H1 (cell line): ENCODE measurements around the gene RRBP1. TPM values are rescaled to one million over a fixed set of nuclear protein-coding genes. Genes with fewer than 3 reads are reported as not detected.
A peak's percentile ranks its signal among the peaks of the same experiment; 100 is the strongest.

Source experiments
- CTCF ChIA-PET: fragments of 300-600 bp; sonication (Branson Sonifier 250); formaldehyde crosslinking; loops from one replicate; lab custom pipeline; 2021; ENCODE audit not compliant: partially characterized antibody; lab: Charles Lee
- POLR2A ChIA-PET: fragments of 300-600 bp; sonication (Branson Sonifier 250); formaldehyde crosslinking; loops from one replicate; lab custom pipeline; 2021; ENCODE audit warnings: inconsistent platforms; ENCODE audit not compliant: partially characterized antibody; lab: Charles Lee
- DNase-seq, 2 experiments: peaks; one replicate each; pipeline versions ENCODE4 v3.0.0 to v3.0.0-alpha.2; 2010 to 2022; ENCODE audit warnings: low spot score in 2 of 2, low read depth in 1 of 2, mixed read lengths in 1 of 2
- FAIRE-seq: peaks from 2 replicates; lab custom pipeline; 2011; peaks lifted over from hg19 to GRCh38; lab: Jason Lieb, UNC
- H2AFZ ChIP-seq: 2 replicates; pipeline ENCODE4 v1.8.1; 2012; ENCODE audit warnings: low read length, inconsistent platforms
- H2AK5ac ChIP-seq: 2 replicates; pipeline ENCODE4 v1.6.1; 2013; ENCODE audit warnings: low read depth, low read length
- H2BK120ac ChIP-seq: replicated peaks from 2 replicates; pipeline ENCODE3; 2013; ENCODE audit warnings: low read depth, low read length, inconsistent platforms
- H2BK12ac ChIP-seq: 2 replicates; pipeline ENCODE4 v1.6.1; 2013; ENCODE audit warnings: low read depth, low read length
- H2BK15ac ChIP-seq: 2 replicates; pipeline ENCODE4 v1.6.1; 2013; ENCODE audit warnings: low read length
- H2BK20ac ChIP-seq: 2 replicates; pipeline ENCODE4 v1.6.1; 2013; ENCODE audit warnings: low read length
- H2BK5ac ChIP-seq: 2 replicates; pipeline ENCODE4 v1.6.1; 2013; ENCODE audit warnings: low read depth, low read length
- H3K14ac ChIP-seq: 2 replicates; pipeline ENCODE4 v1.6.1; 2013; ENCODE audit warnings: inconsistent platforms; ENCODE audit not compliant: insufficient read length
- H3K18ac ChIP-seq: 2 replicates; pipeline ENCODE4 v1.6.1; 2013; ENCODE audit warnings: low read length; ENCODE audit errors: extremely low read depth
- H3K23ac ChIP-seq: 2 replicates; pipeline ENCODE4 v1.6.1; 2013; ENCODE audit warnings: inconsistent platforms; ENCODE audit not compliant: insufficient read length
- H3K23me2 ChIP-seq: 2 replicates; pipeline ENCODE4 v1.6.1; 2013; ENCODE audit warnings: low read depth, low read length
- H3K27ac ChIP-seq: 2 replicates; pipeline ENCODE4 v1.6.1; 2011; ENCODE audit warnings: low read depth, low read length, inconsistent platforms
- H3K27me3 ChIP-seq, 4 experiments: replicated peaks in 1 of 4; 1 replicate in 1 of 4; 2 replicates in 3 of 4; pipeline versions ENCODE4 v1.6.1 to v1.8.1; 2011 to 2013; ENCODE audit warnings: low read length in 3 of 4, mild to moderate bottlenecking in 3 of 4, inconsistent platforms in 2 of 4, mixed read lengths in 2 of 4, moderate library complexity in 1 of 4; ENCODE audit not compliant: control insufficient read depth in 3 of 4, insufficient read depth in 3 of 4; ENCODE audit errors: extremely low read depth in 1 of 4
- H3K36me3 ChIP-seq, 4 experiments: 2 replicates each; pipeline versions ENCODE4 v1.6.1 to v1.8.1; 2011 to 2013; ENCODE audit warnings: mild to moderate bottlenecking in 4 of 4, low read length in 3 of 4, moderate library complexity in 2 of 4, control low read depth in 1 of 4, inconsistent platforms in 1 of 4; ENCODE audit not compliant: insufficient read depth in 4 of 4, control insufficient read depth in 2 of 4
- H3K4ac ChIP-seq: replicated peaks from 2 replicates; pipeline ENCODE3; 2013; ENCODE audit warnings: low read length, low read depth, mixed read lengths, inconsistent platforms; ENCODE audit not compliant: insufficient read length
- H3K4me1 ChIP-seq, 4 experiments: replicated peaks in 1 of 4; 1 replicate in 1 of 4; 2 replicates in 3 of 4; pipeline versions ENCODE4 v1.6.1 to v1.8.1; 2011 to 2013; ENCODE audit warnings: low read length in 3 of 4, inconsistent platforms in 2 of 4, mixed read lengths in 1 of 4; ENCODE audit not compliant: insufficient read depth in 4 of 4, control insufficient read depth in 3 of 4
- H3K4me2 ChIP-seq, 2 experiments: 2 replicates each; pipeline versions ENCODE4 v1.6.1 to v1.8.1; 2011 to 2013; ENCODE audit warnings: low read depth in 2 of 2, low read length in 2 of 2, control low read depth in 1 of 2, inconsistent platforms in 1 of 2, mild to moderate bottlenecking in 1 of 2; ENCODE audit not compliant: insufficient read depth in 1 of 2
- H3K4me3 ChIP-seq, 4 experiments: fragments of 200-600, 300-600 bp in 1 of 4; sonication (generic), shearing (Covaris generic), sonication (Bioruptor Twin) in 1 of 4; 2 replicates each; pipeline versions ENCODE4 v1.5.1 to v1.8.1; 2011 to 2016; ENCODE audit warnings: low read length in 4 of 4, low read depth in 3 of 4, control low read depth in 2 of 4, inconsistent platforms in 2 of 4, mild to moderate bottlenecking in 2 of 4, mixed read lengths in 1 of 4, moderate library complexity in 1 of 4; ENCODE audit not compliant: insufficient read depth in 2 of 4; ENCODE audit errors: extremely low read depth in 1 of 4
- H3K56ac ChIP-seq: replicated peaks from 2 replicates; pipeline ENCODE3; 2013; ENCODE audit warnings: low read depth, mild to moderate bottlenecking, mixed read lengths, low read length, inconsistent platforms; ENCODE audit not compliant: insufficient read length
- H3K79me1 ChIP-seq: 2 replicates; pipeline ENCODE4 v1.6.1; 2013; ENCODE audit warnings: low read depth, low read length, control low read depth
- H3K79me2 ChIP-seq, 2 experiments: 2 replicates each; pipeline versions ENCODE4 v1.6.1 to v1.8.1; 2012 to 2013; ENCODE audit warnings: low read length in 2 of 2, mild to moderate bottlenecking in 2 of 2, inconsistent platforms in 1 of 2; ENCODE audit not compliant: insufficient read depth in 2 of 2, control insufficient read depth in 1 of 2
- H3K9ac ChIP-seq, 4 experiments: replicated peaks in 1 of 4; 1 replicate in 1 of 4; 2 replicates in 3 of 4; pipeline versions ENCODE4 v1.6.1 to v1.8.1; 2011 to 2013; ENCODE audit warnings: low read depth in 3 of 4, low read length in 3 of 4, control low read depth in 2 of 4, mild to moderate bottlenecking in 2 of 4, moderate library complexity in 2 of 4, inconsistent platforms in 1 of 4; ENCODE audit errors: extremely low read depth in 1 of 4
- H3K9me3 ChIP-seq, 2 experiments: 2 replicates each; pipeline versions ENCODE4 v1.6.1 to v1.8.1; 2012 to 2013; ENCODE audit warnings: mild to moderate bottlenecking in 2 of 2, moderate library complexity in 2 of 2, control low read depth in 1 of 2, inconsistent platforms in 1 of 2, low read depth in 1 of 2, low read length in 1 of 2, mixed read lengths in 1 of 2; ENCODE audit not compliant: insufficient read depth in 2 of 2
- H4K20me1 ChIP-seq, 2 experiments: replicated peaks in 1 of 2; 2 replicates each; pipeline versions ENCODE3 to v1.8.1; 2011 to 2013; ENCODE audit warnings: inconsistent platforms in 2 of 2, low read length in 2 of 2, mild to moderate bottlenecking in 1 of 2; ENCODE audit not compliant: insufficient read depth in 2 of 2, control insufficient read depth in 1 of 2
- H4K5ac ChIP-seq: 2 replicates; pipeline ENCODE4 v1.6.1; 2013; ENCODE audit warnings: low read length, low read depth, mixed read lengths, inconsistent platforms; ENCODE audit not compliant: insufficient read length
- H4K8ac ChIP-seq: 2 replicates; pipeline ENCODE4 v1.8.0; 2013; ENCODE audit warnings: mild to moderate bottlenecking, moderate library complexity, low read length, inconsistent platforms; ENCODE audit not compliant: insufficient read depth; ENCODE audit errors: extremely low read depth
- H4K91ac ChIP-seq: replicated peaks from 2 replicates; pipeline ENCODE3; 2013; ENCODE audit warnings: low read length, mixed read lengths, inconsistent platforms; ENCODE audit not compliant: insufficient read length
- BACH1 ChIP-seq: IDR thresholded peaks from 2 replicates; pipeline ENCODE4 v1.6.1; 2012; ENCODE audit warnings: low read length, improper control_type of control experiment
- CBX5 ChIP-seq: fragments of 300-800, 300-1000 bp; sonication (generic); IDR thresholded peaks from 2 replicates; pipeline ENCODE4 v1.7.1; 2016; ENCODE audit warnings: antibody characterized with exemption, low read length, low read depth
- CHD1 ChIP-seq: IDR thresholded peaks from 2 replicates; pipeline ENCODE4 v1.6.1; 2012; ENCODE audit warnings: low read depth, low read length, improper control_type of control experiment
- CTCF ChIP-seq, 3 experiments: IDR thresholded peaks; 1 replicate in 2 of 3; 2 replicates in 1 of 3; pipeline versions ENCODE4 v1.5.1 to v1.6.1; 2011; ENCODE audit warnings: low read length in 3 of 3, mild to moderate bottlenecking in 3 of 3, inconsistent platforms in 2 of 3, low read depth in 1 of 3, moderate library complexity in 1 of 3; ENCODE audit not compliant: insufficient read depth in 1 of 3; ENCODE audit errors: control extremely low read depth in 1 of 3
- KDM4A ChIP-seq: IDR thresholded peaks from one replicate; pipeline ENCODE4 v1.7.1; 2012; ENCODE audit warnings: low read depth, mild to moderate bottlenecking, moderate library complexity, low read length, inconsistent platforms; ENCODE audit not compliant: severe bottlenecking
- NRF1 ChIP-seq: IDR thresholded peaks from 2 replicates; pipeline ENCODE4 v1.6.1; 2011; ENCODE audit warnings: mild to moderate bottlenecking, low read depth, low read length, improper control_type of control experiment
- RXRA ChIP-seq: IDR thresholded peaks from 2 replicates; pipeline ENCODE4 v1.6.1; 2011; ENCODE audit warnings: low read depth, mild to moderate bottlenecking, low read length, moderate library complexity; ENCODE audit not compliant: insufficient read depth
- SRF ChIP-seq: IDR thresholded peaks from 2 replicates; pipeline ENCODE4 v1.6.1; 2011; ENCODE audit warnings: mild to moderate bottlenecking, low read depth, low read length, moderate library complexity
- TBP ChIP-seq: IDR thresholded peaks from 2 replicates; pipeline ENCODE4 v1.6.1; 2011; ENCODE audit warnings: low read depth, low read length, improper control_type of control experiment
- WGBS, 2 experiments: shearing (Covaris generic) in 1 of 2; methylation state at CpG; one replicate each; pipeline versions ENCODE4 v1.1.6 to v1.1.7; 2013 to 2015; ENCODE audit warnings: low lambda C conversion rate in 2 of 2, mixed read lengths in 2 of 2, inconsistent platforms in 1 of 2, low coverage in 1 of 2, missing lambda C conversion rate in 1 of 2; ENCODE audit not compliant: insufficient replicate concordance in 2 of 2, insufficient coverage in 1 of 2, insufficient read length in 1 of 2; ENCODE audit errors: extremely low coverage in 1 of 2, missing lambda C conversion rate in 1 of 2; 5-methylcytosine and 5-hydroxymethylcytosine counted together
- polyA plus RNA-seq, 7 experiments: library from polyadenylated mRNA; depleted of rRNA in 3 of 7; stranded (reverse) in 5 of 7; unstranded in 2 of 7; fragments of >200 nt in 5 of 7; fragments of 200-250 nt in 2 of 7; gene quantifications; 1 replicate in 5 of 7; 2 replicates in 1 of 7; 4 replicates in 1 of 7; pipeline versions ENCODE4 v1.2.1 to v1.2.3, GENCODE V29; 2011 to 2013; ENCODE audit warnings: missing spikeins in 2 of 7, mixed read lengths in 2 of 7
- total RNA-seq: library from RNA; stranded (reverse); fragmentation: NEBNext Ultra II Directional; extraction: Animal tissue kit (Norgen Biotek cat#: 25700); gene quantifications from 2 replicates; pipeline ENCODE4 v1.2.1, GENCODE V29; 2021

Gene RRBP1
- total and polyA plus RNA-seq, 2 of the 8 experiments (the other 6 are each of a cell fraction or from before 2014, with no cell fraction given) = 15.9 to 157 TPM

- peaks cover 2 to 12% (median 7%) of the 10 kb centered on the region in 4 experiments for H3K4me1 ChIP-seq
- no peaks in the 10 kb centered on the region for H3K79me2 ChIP-seq
- H4K20me1 ChIP-seq = no peaks in the 10 kb centered on the region
- no peak overlapping the region for H2BK120ac ChIP-seq
- no peaks in the 10 kb centered on the region for H3K36me3 ChIP-seq
- H3K9me3 ChIP-seq = no peaks in the 10 kb centered on the region
- H2BK15ac ChIP-seq = peak overlapping the region; percentile 29; the same call in 1 of the 2 replicates
- H3K14ac ChIP-seq = no peak overlapping the region
- FAIRE-seq (no peak), DNase-seq (no peak)
- peak overlapping the region; percentile 68; the same call in 1 of the 2 replicates for H2BK12ac ChIP-seq
- ChIA-PET POLR2A (no interaction called here), CTCF (interaction anchor here (1.0 to 4.2 kb wide), 12 partner anchors 8 to 228 kb away, joined by 3 to 14 read pairs (median 4); partner anchors contain the start of genes BANF2 and RRBP1)
- no peak overlapping the region for H4K5ac ChIP-seq
- H2AK5ac ChIP-seq = no peak overlapping the region; the same call in 1 of the 2 replicates
- H3K27ac ChIP-seq = no peak overlapping the region
- H3K23ac ChIP-seq = no peak overlapping the region
- no peak overlapping the region for H3K9ac ChIP-seq
- peak overlapping the region; percentile 75 for H4K8ac ChIP-seq
- H4K91ac ChIP-seq = no peak overlapping the region
- no peaks in the 10 kb centered on the region for H3K27me3 ChIP-seq
- 80% methylated on average over 21 of the region's 21 CpGs; no CpG with 5 or more reads in 1 of the 2 experiments for WGBS, 2 experiments
- H3K4ac ChIP-seq = no peak overlapping the region
- 0 out of 2 replicates have a peak overlapping the region, but pooled peaks have one; percentile 34 for H2BK20ac ChIP-seq
- H2AFZ ChIP-seq = peak overlapping the region; percentile 21
- H3K18ac ChIP-seq = no peak overlapping the region
- no peak overlapping the region for H3K4me3 ChIP-seq
- H3K4me2 ChIP-seq = no peak overlapping the region
- H3K79me1 ChIP-seq = no peaks in the 10 kb centered on the region
- H2BK5ac ChIP-seq = peak overlapping the region; percentile 44; the same call in 1 of the 2 replicates
- H3K56ac ChIP-seq = no peak overlapping the region
- H3K23me2 ChIP-seq = 0 out of 2 replicates have a peak, but pooled peaks cover 2% of the 10 kb centered on the region
- no peak for TF ChIP-seq KDM4A
- TF ChIP-seq TBP = no peak
- no peak for TF ChIP-seq NRF1
- no peak for TF ChIP-seq SRF
- no peak for TF ChIP-seq BACH1
- no peak for TF ChIP-seq CHD1
- no peak for TF ChIP-seq RXRA
- TF ChIP-seq CBX5 = no peak
- TF ChIP-seq CTCF (IDR thresholded peaks at IDR 0.05; ENCODE audit: control extremely low read depth in 1 of 3, insufficient read depth in 1 of 3, low read depth in 1 of 3, low read length in 3 of 3) = no peak
Measured at GRCh38 chr20:17710379-17711266, 28.6 kb upstream of the RRBP1 start.
